Measurements from ENCODE around the gene UBE2R2.
"Not testable (repeated sequence)": the region's sequence is repeated elsewhere in the genome, so short reads cannot be mapped to it uniquely, and the experiment has no call there.

UBE2R2 gene

DNA sequence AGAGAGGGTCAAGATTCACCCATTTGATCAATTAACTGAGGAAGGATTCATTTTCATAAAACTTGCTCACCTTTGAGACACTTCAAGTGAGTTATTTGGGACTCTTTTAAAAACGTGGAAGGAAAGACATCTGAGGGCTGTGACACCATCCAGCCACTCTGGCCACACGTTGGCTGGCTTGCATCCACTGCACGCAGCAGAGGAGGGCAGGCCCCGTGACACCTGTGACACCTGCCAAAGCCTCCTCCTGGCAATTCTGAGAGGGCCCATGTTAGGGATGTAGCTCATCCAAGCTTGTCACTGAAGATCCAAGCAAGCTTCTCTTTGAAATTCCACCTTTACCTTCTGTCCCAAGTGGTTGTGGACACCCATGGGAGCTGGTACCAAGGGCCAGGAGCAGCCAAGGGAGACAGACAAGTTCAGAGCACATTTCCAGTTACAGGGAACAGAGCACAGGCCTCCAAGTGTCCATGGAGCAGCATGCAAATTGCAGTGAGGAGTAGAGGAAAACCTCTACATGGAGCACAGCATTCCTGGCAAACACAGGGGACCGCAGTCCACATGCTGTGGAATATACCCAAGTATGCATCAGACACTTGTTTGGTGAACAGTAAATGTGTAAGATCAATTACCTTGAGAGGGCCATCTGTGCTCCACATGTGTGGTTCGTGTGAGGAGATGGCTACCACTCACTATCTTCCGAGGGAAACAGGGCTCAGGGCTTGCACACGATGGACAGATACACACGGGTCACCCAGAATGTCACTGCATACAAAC lies 16.8 kb upstream of the UBE2R2 start:
- DNase-seq: no peak

DNA sequence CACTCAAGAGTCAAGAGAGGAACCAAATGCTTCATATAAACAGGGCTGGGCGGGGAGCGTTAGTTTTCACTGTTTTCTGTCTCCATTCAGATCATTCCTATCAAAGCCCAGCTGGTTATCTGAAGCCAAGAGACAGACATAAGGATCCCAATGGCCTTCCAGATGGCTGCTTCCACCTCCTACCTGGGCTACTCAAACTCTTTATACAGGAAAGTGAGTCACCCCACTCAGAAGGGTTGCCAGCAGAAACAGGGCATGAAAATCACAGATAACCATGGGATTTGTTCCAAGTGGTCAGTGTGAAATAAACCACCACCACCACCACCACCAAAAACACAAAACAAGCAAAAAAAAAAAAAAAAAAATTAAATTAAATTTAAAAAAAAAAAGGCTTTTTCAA lies 16.1 kb upstream of the UBE2R2 start:
- DNase-seq: no peak

DNA sequence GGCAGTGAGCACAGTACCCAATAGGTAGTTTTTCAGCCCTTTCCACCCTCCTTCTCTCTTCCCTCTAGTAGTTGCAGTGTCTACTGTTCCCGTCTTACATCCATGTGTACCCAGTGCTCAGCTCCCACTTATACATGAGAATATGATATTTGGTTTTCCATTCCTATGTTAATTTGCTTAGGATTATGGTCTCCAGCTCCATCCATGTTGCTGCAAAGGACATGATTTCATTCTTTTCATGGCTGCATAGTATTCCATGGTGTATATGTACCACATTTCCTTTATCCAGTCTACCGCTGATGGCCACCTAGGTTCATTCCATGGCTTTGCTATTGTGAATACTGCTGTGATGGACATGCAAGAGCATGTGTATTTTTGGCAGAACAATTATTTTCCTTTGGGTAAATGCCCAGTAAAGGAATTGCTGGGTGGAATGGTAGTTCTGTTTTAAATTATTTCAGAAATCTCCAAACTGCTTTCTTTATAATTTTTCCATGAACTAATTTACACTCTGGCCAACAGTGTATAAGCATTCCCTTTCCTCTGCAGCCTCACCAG lies 14.9 kb upstream of the UBE2R2 start:
- not testable (repeated sequence) for DNase-seq

DNA sequence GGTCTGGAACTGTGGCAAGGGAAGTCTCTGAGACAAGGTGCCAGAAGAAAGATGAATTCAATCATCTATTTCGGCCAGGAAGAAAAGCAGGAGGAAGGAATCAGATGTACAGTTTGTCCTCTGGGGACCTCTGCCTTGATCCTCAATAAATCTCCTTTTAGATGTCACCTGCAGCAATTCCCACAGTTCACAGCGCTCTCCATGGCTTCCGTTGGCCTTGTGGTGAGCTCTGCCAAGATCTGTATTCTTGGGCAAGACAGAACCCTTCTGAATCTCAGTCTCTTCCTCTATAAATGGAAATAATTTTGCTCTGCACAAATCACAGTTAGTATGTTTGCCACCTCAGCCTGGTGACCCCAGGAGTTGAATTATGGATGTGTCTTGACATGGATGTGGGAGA lies 12.8 kb upstream of the UBE2R2 start:
- DNase-seq: not testable (repeated sequence)

DNA sequence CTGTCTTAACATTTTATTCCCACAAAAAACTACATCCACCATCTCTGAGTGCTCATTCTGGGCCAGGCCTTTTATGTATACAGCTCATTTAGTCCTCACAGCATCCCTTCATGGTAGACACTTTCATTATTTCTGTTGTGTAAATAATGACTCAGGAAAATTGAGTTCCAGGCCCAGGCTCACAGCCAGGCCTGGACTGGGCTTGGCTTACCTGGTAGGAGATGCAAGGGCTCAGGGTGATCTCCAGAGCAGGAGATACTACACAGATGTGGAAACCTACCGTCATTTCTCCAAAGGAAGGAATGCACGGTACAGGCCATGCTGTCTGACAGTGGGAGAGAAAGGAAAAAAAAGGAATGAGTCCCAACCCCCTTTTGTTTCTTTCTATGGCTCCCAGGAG lies 9.8 kb upstream of the UBE2R2 start:
- DNase-seq: not testable (repeated sequence)

DNA sequence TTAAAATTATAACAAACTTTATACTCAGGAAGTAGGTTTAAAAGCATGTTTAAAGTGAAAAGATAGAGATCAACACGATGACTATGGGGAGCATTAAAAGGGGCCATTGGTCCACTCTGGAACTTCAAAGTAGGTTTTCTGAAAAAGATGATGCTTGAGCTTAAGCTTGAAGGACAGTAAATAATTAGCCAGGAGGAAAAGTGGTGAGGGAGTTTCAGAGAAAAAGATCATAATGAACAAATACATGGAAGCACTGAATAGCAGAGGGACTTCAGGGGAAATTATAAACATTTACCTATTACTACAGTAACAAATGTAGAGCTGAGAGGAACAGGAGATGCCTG lies 8.0 kb upstream of the UBE2R2 start:
- DNase-seq: not testable (repeated sequence)

DNA sequence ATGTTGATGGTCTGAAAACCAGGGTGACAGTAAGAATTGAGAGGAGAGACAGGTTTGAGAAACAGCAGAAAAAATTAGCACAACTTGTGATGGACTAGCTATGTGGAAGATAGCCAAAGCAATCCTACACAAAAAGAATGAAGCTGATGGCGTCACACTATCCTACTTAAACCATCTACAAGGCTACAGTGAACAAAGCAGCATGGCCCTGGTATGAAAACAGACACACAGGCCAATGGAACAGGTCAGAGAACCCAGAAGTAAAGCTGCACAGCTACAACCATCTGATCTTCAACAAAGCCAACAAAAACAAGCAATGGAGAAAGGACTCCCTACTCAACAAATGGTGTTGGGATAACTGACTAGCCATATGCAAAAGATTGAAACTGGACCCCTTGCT lies 7.5 kb upstream of the UBE2R2 start:
- no peak for DNase-seq

- peak; percentile 57 for DNase-seq
These were observed 3.0 kb upstream of the UBE2R2 start for GRCh38 chr9:33813712-33814641.

- no peak for DNase-seq
These were observed 1.2 kb upstream of the UBE2R2 start for GRCh38 chr9:33815781-33816180.

- DNase-seq: peak; percentile 56
These were observed 587 bp downstream of the UBE2R2 start for GRCh38 chr9:33817327-33818166.

DNA sequence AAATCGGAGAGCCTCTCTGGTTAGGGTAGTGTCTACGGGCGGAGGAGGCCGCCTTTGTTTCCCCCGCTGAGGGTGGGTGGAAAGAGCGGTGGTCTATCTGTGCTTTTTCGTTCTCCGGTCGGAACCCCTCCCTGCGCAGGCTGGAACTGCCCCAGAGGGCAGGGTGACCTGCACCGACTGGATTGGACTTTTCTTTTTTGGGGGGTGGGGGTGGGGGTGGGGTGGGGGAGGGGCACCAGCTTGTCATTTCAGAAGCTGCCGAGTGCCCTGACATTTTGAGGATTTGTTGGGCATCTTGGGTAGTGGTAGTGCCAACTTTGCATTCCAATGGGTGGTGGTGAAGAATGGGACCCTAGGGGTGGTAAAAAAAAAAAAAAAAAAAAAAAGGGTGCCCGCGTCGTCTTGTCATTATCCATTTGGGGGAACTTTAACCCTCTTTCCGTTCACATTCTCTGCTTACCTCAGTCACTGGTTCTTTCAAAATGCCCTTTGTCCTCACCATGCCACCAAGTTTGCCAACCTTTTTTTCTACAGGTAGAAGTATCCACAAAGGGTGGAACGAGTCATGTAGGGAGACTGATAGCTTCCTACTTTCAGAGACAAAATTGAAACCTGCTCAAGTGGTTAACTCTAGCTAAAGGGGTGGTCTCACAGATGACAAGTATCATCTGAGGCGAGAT lies 1.3 kb downstream of the UBE2R2 start:
- DNase-seq: peak; percentile 7

GRCh38 chr9:33818847-33819500 lies 2.0 kb downstream of the UBE2R2 start:
- DNase-seq: no peak

DNA sequence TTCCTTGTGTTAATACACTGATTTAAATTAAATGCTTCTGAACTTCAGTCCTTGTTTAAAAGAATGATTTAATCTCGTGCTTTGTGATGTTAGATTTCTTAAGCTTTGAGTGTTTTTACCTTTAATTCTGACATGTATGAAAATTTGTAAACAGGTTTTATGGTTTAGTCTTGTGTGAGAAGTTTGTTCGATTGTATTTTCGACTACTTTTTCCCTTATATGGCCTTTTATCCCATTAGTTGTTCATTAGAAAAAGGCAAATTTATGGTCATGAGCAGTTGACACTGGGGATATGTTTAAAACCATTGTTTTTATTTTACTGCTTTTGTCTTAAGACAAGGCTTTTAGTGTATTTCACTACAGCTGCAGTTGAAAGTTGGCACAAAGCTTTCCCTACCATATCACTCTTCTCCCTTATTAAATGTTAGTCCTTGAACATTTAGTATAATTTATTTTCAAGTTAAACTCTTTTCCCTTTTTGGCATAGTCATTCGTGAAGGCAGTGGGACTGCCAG lies 3.3 kb downstream of the UBE2R2 start:
- no peak for DNase-seq

DNA sequence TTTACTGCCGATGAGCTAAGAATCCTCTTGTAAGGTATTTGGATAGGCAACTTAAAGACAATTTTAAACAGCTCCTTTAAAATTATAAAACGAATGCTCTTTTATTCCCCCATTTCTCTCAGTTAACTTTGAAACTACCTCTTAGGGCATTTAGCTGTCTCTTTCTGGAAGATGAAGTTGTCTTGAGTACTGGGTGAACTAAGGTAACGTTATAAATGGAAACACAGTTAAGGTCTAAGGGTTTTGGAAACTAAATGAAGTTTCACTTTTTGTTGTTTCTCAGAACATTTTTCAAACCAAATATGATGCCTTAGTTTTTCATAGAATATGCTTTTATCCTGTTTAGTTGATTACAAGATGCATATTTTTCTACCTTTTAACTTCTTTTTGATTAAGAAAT lies 6.8 kb downstream of the UBE2R2 start:
- DNase-seq: no peak

- DNase-seq: not testable (repeated sequence)
These were observed 10.3 kb downstream of the UBE2R2 start for GRCh38 chr9:33827285-33827684.

GRCh38 chr9:33829641-33830230 lies 12.8 kb downstream of the UBE2R2 start:
- not testable (repeated sequence) for DNase-seq

DNA sequence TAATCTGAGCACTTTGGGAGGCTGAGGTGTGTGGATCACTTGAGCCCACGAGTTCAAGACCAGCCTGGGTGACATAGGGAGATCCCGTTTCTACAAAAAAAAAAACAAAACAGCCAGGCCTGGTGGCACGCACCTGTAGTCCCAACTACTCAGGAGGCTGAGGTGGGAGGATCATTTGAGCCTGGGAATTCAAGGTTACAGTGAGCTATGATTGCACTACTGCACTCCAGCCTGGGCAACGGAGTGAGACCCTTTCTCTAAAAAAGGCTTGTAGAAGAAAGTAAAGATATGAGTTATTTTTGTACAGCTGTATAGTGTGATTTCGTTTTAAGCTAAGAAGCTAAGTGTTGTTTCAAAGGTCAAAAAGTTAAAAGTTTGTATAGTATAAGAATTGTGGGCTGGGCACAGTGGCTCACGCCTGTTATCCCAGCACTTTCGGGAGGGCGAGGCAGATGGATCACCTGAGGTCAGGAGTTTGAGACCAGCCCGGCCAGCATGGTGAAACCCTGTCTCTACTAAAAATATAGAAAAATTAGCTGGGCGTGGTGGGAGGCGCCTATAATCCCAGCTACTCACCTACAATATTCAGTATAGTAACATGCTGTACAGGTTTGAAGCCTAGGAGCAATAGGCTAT lies 18.8 kb downstream of the UBE2R2 start:
- DNase-seq: no peak

DNA sequence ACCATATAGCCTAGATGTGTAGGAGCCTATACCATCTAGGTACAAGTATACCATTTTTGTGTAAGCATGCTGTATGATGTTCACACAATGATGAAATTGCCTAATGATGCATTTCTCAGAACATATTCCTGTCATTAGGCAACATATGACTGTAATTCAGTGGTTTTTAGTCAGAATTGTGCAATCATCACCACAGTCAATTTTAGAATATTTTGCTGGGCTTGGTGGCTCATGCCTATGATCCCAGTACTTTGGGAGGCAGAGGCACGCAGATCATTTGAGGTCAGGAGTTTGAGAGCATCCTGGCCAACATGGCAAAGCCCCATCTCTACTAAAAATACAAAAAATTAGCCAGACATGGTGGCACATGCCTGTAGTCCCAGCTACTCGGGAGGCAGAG lies 19.3 kb downstream of the UBE2R2 start:
- DNase-seq: peak; percentile 86

DNA sequence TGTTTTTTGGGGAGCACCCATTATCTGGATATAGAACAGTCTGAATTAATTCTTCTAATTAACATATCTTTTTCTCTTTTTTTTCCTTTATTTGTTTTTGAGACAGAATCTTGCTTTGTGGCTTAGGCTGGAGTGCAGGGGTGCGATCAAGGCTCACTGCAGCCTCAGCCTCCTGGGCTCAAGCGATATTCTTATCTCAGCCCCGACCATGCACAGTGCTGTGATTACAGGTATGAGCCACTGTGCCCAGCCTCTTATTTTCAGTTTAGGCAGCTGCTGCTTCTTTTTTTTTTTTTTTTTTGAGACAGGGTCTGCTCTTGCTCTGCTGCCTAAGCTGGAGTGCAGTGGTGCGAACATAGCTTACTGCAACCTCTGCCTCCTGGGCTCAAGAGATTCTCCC lies 20.2 kb downstream of the UBE2R2 start:
- no peak for DNase-seq

GRCh38 chr9:33840381-33840780 lies 23.4 kb downstream of the UBE2R2 start:
- no peak for DNase-seq

Data from activated CD4-positive, alpha-beta T cell treated with anti-CD3 and anti-CD28 coated beads, Interleukin-2, amount 50 U/mL, for 16 hours (primary cell).